Astrocyte of the spinal cord (primary cell): ENCODE data around the gene CARD10.
"Not testable (repeated sequence)": the region's sequence is repeated elsewhere in the genome, so short reads cannot be mapped to it uniquely, and the experiment has no call there.

ENCODE experiments used
- DNase-seq: peaks from one replicate; pipeline ENCODE4 v3.0.0; 2011; ENCODE audit warnings: low read depth, low spot score
- H3K4me3 ChIP-seq: 2 replicates; pipeline ENCODE4 v1.5.1; 2011; ENCODE audit warnings: low read depth, mild to moderate bottlenecking, low read length, moderate library complexity
- CTCF ChIP-seq: IDR thresholded peaks from 2 replicates; pipeline ENCODE4 v1.5.1; 2012; ENCODE audit warnings: low read depth, mild to moderate bottlenecking, low read length, inconsistent platforms
- in situ Hi-C: cut with HindIII; loops from 2 replicates; pipeline ENCODE4 v1.10.0; 2017; ENCODE audit warnings: low sequenced_read_pairs

CARD10 gene

GRCh38 chr22:37545703-37546436, 26.7 kb upstream of the CARD10 start:
- DNase-seq, result peak; percentile 97

GRCh38 chr22:37544955-37545702, 25.9 kb upstream of the CARD10 start:
- in situ Hi-C loops, result no loop called here

More at GRCh38 chr22:37545703-37546436, 26.7 kb upstream of the CARD10 start:
- no peak for TF ChIP-seq CTCF
- in situ Hi-C loops, result no loop called here
- peak overlapping the region; percentile 10 for H3K4me3 ChIP-seq

DNA sequence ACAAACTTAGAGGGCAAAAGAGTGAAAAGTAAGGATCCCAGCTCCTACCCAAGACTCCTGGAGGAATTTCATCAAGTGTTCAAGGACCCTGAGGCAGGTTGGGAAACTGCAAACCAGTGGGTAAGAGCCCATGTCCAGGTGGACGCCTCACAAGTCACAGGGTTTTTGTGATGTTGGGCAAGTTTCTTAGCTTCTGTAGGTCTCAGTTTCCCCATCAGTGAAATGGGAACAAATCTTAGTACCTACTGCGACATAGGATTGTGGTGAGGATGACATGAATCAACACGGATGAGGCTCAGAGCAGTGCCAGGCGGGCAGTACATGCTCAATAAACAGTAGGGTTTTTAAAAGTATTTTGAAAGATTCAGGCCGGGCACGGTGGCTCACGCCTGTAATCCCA, 23.7 kb upstream of the CARD10 start:
- TF ChIP-seq CTCF, result no peak
- no peak for DNase-seq
- no peak overlapping the region for H3K4me3 ChIP-seq
- in situ Hi-C loops, result no loop called here

More at GRCh38 chr22:37544955-37545702, 25.9 kb upstream of the CARD10 start:
- peak; percentile 58 for DNase-seq
- H3K4me3 ChIP-seq, result peak overlapping the region; percentile 10
- TF ChIP-seq CTCF, result peak; percentile 88

DNA sequence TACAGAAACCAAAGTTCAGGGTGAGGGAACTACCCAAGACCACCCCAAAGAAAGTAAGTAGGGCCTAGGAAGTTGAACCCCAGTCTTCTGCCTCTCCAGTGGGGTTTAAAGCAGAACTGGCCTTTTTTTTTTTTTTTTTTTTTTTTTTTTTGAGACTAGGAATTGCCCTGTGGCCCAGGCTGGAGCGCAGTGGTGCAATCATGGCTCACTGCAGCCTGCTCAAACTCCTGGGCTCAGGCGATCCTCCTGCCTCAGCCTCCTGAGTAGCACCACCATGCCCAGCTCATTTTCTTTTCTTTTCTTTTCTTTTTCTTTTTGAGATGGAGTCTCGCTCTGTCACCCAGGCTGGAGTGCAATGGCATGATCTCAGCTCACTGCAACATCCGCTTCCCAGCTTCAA, 23.2 kb upstream of the CARD10 start:
- in situ Hi-C loops, DNase-seq, H3K4me3 ChIP-seq: not testable (repeated sequence)

- H3K4me3 ChIP-seq, in situ Hi-C loops, DNase-seq: not testable (repeated sequence)
These were observed 20.6 kb upstream of the CARD10 start for GRCh38 chr22:37539790-37540189.

DNA sequence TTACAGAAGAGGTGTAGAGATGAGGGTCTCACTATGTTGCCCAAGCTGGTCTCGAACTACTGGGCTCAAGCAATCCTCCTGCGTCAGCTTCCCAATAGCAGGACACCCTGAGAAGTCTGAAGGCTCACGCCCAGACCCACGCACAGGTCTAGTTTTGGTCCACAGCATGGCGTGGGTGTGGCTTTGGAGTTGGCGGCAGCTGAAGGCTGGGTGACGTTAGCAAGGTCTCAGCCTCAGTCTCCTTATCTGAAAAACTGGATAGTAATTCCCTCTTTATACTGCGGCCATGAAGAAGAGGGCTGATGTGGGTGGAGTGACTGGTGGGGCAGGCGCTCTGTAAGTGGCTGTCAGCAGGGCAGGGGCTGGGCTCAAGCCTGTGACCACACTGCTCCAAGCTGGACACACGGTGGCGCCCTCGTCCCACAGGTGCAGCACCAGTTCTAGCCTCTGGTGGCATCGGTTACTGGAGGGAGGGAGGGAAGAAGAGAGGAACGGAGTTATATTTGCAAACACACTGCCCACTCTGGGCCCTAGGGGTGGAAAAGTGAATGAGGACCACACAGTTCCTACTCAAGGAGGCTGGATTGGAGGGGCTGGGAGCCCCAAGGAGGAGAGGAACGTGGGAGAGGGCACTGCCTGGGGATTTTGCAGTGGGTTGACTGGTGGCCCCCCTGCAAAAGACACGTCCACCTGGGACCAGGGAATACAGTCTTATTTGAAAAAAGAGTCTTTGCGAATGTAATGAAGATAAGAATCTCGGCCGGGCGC, 19.6 kb upstream of the CARD10 start:
- DNase-seq, result peak; percentile 92
- TF ChIP-seq CTCF, result peak; percentile 90
- in situ Hi-C loops, result no loop called here
- H3K4me3 ChIP-seq, result no peak overlapping the region

DNA sequence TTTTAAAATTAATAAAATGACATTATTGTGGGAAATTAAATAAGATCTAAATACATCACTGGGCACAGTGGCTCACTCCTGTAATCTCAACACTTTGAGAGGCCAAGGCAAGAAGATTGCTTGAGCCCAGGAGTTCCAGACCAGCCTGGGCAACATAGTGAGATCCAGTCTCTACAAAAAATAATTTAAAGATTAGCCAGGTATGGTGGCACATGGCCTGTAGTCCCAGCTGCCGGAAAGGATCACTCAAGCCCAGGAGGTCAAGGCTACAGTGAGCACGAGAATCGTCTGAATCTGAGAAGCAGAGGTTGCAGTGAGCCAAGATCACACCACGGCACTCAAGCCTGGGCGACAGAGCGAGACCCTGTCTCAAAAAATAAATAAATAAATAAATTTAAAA, 15.9 kb upstream of the CARD10 start:
- DNase-seq, result no peak
- TF ChIP-seq CTCF, result no peak
- in situ Hi-C loops, result no loop called here
- H3K4me3 ChIP-seq, result no peak overlapping the region
